GM19395 (cell line): Measurements from ENCODE around the gene TPP1.

ENCODE experiments used
- ATAC-seq: cut with Tn5 transposase; IDR thresholded peaks from one replicate; pipeline ENCODE4 v1.9.1; 2021; ENCODE audit warnings: mild to moderate bottlenecking, moderate library complexity; ENCODE audit not compliant: unreplicated experiment

Gene TPP1

GRCh38 chr11:6612213-6613041, 6.8 kb downstream of the TPP1 start, which contains the start of gene TAF10:
Gene TAF10 (minus strand): TSS chr11:6612216. CDS start chr11:6612189, 27 bp downstream.
- peak; percentile 87 for ATAC-seq

- ATAC-seq = peak; percentile 14
Measured at GRCh38 chr11:6611963-6612212, 7.3 kb downstream of the TPP1 start.

- ATAC-seq = peak; percentile 3
Measured at GRCh38 chr11:6611092-6611962, 7.9 kb downstream of the TPP1 start.

- ATAC-seq = no peak
Measured at GRCh38 chr11:6610591-6610990, 8.6 kb downstream of the TPP1 start.

- ATAC-seq = no peak
Measured at GRCh38 chr11:6609502-6610015, 9.7 kb downstream of the TPP1 start.

GRCh38 chr11:6608726-6609501, 10.3 kb downstream of the TPP1 start:
- ATAC-seq = no peak

- no peak for ATAC-seq
Measured at GRCh38 chr11:6608011-6608410, 11.2 kb downstream of the TPP1 start.

GRCh38 chr11:6607190-6607795, 11.9 kb downstream of the TPP1 start:
- no peak for ATAC-seq

- ATAC-seq = peak; percentile 39
Measured at GRCh38 chr11:6606471-6607189, 12.6 kb downstream of the TPP1 start.

GRCh38 chr11:6604790-6605189, 14.4 kb downstream of the TPP1 start:
- ATAC-seq = no peak

- peak; percentile 47 for ATAC-seq
Measured at GRCh38 chr11:6604081-6604626, 15.1 kb downstream of the TPP1 start.

- ATAC-seq = peak; percentile 71
Measured at GRCh38 chr11:6603287-6604080, 15.7 kb downstream of the TPP1 start, which contains the start of the genes ILK and RRP8. Gene ILK (plus strand): TSS chr11:6603774. CDS start chr11:6604272, 498 bp downstream. Gene RRP8 (minus strand): TSS chr11:6603616. CDS start chr11:6603502, 114 bp downstream.

GRCh38 chr11:6602096-6602940, 16.9 kb downstream of the TPP1 start:
- ATAC-seq = no peak

- no peak for ATAC-seq
Measured at GRCh38 chr11:6601041-6601461, 18.2 kb downstream of the TPP1 start.

GRCh38 chr11:6599881-6600390, 19.3 kb downstream of the TPP1 start:
- ATAC-seq = no peak

- ATAC-seq = no peak
Measured at GRCh38 chr11:6599449-6599848, 19.8 kb downstream of the TPP1 start.

- ATAC-seq = no peak
Measured at GRCh38 chr11:6598555-6598954, 20.7 kb downstream of the TPP1 start.
